Chondrocyte (in vitro differentiated cells): ENCODE measurements around the gene AHNAK. TPM values are rescaled to one million over a fixed set of nuclear protein-coding genes. Genes with fewer than 3 reads are reported as not detected.

Experiments used
- DNase-seq: peaks from one replicate; pipeline ENCODE4 v3.0.0; 2021; ENCODE audit warnings: mixed read lengths, low spot score
- H3K27ac Mint-ChIP-seq: one replicate; pipeline ENCODE4 v1.8.0; 2021; ENCODE audit warnings: mild to moderate bottlenecking, moderate library complexity, mixed read lengths; ENCODE audit not compliant: unreplicated experiment
- H3K27me3 Mint-ChIP-seq: 2 replicates; pipeline ENCODE4 v1.8.0; 2021; ENCODE audit warnings: low read depth, mixed read lengths
- H3K36me3 Mint-ChIP-seq: 2 replicates; pipeline ENCODE4 v1.8.0; 2021; ENCODE audit warnings: low read depth, mixed read lengths
- H3K4me1 Mint-ChIP-seq: 2 replicates; pipeline ENCODE4 v1.8.0; 2021; ENCODE audit warnings: low read depth, mild to moderate bottlenecking, mixed read lengths
- H3K4me3 Mint-ChIP-seq: one replicate; pipeline ENCODE4 v1.8.0; 2021; ENCODE audit warnings: mild to moderate bottlenecking, moderate library complexity, mixed read lengths; ENCODE audit not compliant: unreplicated experiment
- H3K9me3 Mint-ChIP-seq: 2 replicates; pipeline ENCODE4 v1.8.0; 2021; ENCODE audit warnings: low read depth, mixed read lengths
- total RNA-seq: library from RNA; stranded (reverse); gene quantifications from 3 replicates; pipeline ENCODE4 v1.2.1, GENCODE V29; 2021
- TF ChIP-seq, protein P1 (sequence below): fragments of 200-600 bp; sonication (generic); IDR thresholded peaks from 2 replicates; pipeline ENCODE4 v1.5.0; 2021; ENCODE audit warnings: antibody characterized with exemption, mild to moderate bottlenecking, moderate library complexity

Gene AHNAK
- total RNA-seq, 1 donor from 2014 or later: 514 TPM

DNA sequence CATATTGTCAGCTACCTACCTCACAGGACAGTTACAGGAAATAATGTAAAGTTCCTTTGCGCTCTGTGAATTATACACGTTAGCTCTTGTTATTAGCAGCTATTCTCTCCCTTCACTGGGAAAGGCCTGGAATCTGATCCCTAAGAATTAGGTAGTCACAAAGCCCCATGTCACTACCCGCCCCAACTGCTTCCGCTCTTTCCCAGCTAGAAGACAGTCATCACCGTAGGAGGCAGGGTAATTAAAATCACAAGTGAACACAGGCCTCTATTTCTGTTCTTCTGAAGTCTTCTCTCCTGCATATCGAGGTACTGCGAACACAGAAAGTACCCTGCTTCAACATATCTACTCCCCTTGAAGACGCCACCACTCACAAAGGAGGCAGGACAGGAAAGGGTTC, 12.6 kb upstream of the AHNAK start:
- H3K4me1 Mint-ChIP-seq: peaks cover 56% of the 10 kb centered on the region
- H3K4me3 Mint-ChIP-seq: no peak overlapping the region
- H3K9me3 Mint-ChIP-seq: no peaks in the 10 kb centered on the region
- TF ChIP-seq, protein P1, sequence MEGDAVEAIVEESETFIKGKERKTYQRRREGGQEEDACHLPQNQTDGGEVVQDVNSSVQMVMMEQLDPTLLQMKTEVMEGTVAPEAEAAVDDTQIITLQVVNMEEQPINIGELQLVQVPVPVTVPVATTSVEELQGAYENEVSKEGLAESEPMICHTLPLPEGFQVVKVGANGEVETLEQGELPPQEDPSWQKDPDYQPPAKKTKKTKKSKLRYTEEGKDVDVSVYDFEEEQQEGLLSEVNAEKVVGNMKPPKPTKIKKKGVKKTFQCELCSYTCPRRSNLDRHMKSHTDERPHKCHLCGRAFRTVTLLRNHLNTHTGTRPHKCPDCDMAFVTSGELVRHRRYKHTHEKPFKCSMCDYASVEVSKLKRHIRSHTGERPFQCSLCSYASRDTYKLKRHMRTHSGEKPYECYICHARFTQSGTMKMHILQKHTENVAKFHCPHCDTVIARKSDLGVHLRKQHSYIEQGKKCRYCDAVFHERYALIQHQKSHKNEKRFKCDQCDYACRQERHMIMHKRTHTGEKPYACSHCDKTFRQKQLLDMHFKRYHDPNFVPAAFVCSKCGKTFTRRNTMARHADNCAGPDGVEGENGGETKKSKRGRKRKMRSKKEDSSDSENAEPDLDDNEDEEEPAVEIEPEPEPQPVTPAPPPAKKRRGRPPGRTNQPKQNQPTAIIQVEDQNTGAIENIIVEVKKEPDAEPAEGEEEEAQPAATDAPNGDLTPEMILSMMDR: no peak
- H3K27ac Mint-ChIP-seq: no peak overlapping the region
- peaks cover 25% of the 10 kb centered on the region for H3K36me3 Mint-ChIP-seq
- DNase-seq: no peak
- H3K27me3 Mint-ChIP-seq: no peaks in the 10 kb centered on the region

GRCh38 chr11:62558669-62559068, 12.1 kb upstream of the AHNAK start:
- Mint-ChIP-seq H3K4me1 (peaks cover 62% of the 10 kb centered on the region), H3K36me3 (peaks cover 23% of the 10 kb centered on the region), H3K27ac (no peak overlapping the region), H3K27me3 (no peaks in the 10 kb centered on the region), H3K4me3 (no peak overlapping the region), H3K9me3 (no peaks in the 10 kb centered on the region)
- no peak for DNase-seq
- TF ChIP-seq, protein P1: no peak

GRCh38 chr11:62556875-62557631, 10.4 kb upstream of the AHNAK start:
- no peaks in the 10 kb centered on the region for H3K9me3 Mint-ChIP-seq
- H3K27me3 Mint-ChIP-seq: no peaks in the 10 kb centered on the region
- peak overlapping the region; percentile 98 for H3K27ac Mint-ChIP-seq
- DNase-seq: no peak
- H3K4me1 Mint-ChIP-seq: peaks cover 75% of the 10 kb centered on the region
- H3K36me3 Mint-ChIP-seq: peaks cover 20% of the 10 kb centered on the region
- no peak overlapping the region for H3K4me3 Mint-ChIP-seq
- TF ChIP-seq, protein P1: no peak

DNA sequence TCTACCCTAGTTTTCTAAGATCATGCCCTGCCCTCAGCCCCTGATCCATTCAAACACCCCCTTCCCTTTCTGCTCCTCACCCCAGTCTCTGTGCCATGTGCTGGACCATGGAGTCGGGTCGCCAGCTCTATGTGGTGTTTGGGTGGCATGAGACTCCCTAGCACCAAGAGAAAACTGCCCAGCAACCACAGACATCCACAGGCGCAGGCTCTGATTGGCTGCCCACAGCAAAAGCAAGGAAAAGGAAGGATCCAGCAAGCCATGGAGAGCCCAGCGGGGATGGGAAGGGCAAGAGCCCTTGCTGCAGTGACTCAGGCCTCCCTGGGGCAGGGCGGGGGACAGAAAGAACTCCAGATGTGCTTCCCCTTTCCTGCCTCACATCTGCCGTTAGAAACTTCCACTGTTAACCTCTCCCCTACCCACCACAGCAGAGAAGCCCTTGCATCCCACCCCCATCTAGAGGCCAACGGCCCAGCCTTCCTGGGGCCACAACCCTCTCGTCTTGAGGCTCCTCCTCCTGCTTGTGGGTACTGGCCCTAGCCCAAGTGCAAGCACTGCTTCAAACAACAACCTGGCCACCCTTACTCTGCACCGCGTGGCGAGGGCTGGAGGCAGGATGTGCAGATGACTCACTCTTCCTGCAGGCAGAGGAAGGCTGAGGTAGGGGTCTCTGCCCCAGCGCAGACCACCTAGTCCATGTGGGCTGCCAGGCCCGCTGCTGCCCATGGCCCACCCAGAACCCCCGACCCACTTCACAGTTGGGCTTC, 9.7 kb upstream of the AHNAK start:
- TF ChIP-seq, protein P1: no peak
- peak overlapping the region; percentile 98 for H3K27ac Mint-ChIP-seq
- no peaks in the 10 kb centered on the region for H3K27me3 Mint-ChIP-seq
- DNase-seq: peak; percentile 95
- H3K36me3 Mint-ChIP-seq: peaks cover 17% of the 10 kb centered on the region
- peaks cover 78% of the 10 kb centered on the region for H3K4me1 Mint-ChIP-seq
- H3K4me3 Mint-ChIP-seq: peak overlapping the region; percentile 41
- H3K9me3 Mint-ChIP-seq: no peaks in the 10 kb centered on the region

GRCh38 chr11:62555464-62556107, 9.0 kb upstream of the AHNAK start:
- Mint-ChIP-seq H3K4me1 (peaks cover 72% of the 10 kb centered on the region), H3K9me3 (no peaks in the 10 kb centered on the region), H3K27ac (peak overlapping the region; percentile 98), H3K27me3 (no peaks in the 10 kb centered on the region), H3K36me3 (peaks cover 17% of the 10 kb centered on the region), H3K4me3 (peak overlapping the region; percentile 41)
- TF ChIP-seq, protein P1: no peak
- no peak for DNase-seq
